Lung (tissue), 12 donors: ENCODE measurements around the gene IL4R. TPM values are rescaled to one million over a fixed set of nuclear protein-coding genes. Genes with fewer than 3 reads are reported as not detected.

Source experiments
- ATAC-seq: fragments of 200-7000 bp; cut with Tn5 transposase; one replicate; pipeline ENCODE4 v1.9.1; 2020; ENCODE audit warnings: moderate number of reproducible peaks; ENCODE audit not compliant: insufficient read depth, low FRiP score
- DNase-seq, 3 donors: peaks; one replicate each; pipeline ENCODE4 v3.0.0-alpha.2; 2013 to 2017
- H3K27ac ChIP-seq, 2 donors: one replicate each; pipeline ENCODE4 v1.5.1; 2013; ENCODE audit warnings: mild to moderate bottlenecking in 2 of 2, moderate library complexity in 2 of 2, control low read depth in 1 of 2, inconsistent platforms in 1 of 2, low read depth in 1 of 2, low read length in 1 of 2
- H3K27me3 ChIP-seq, 3 donors: one replicate each; pipeline ENCODE4 v1.5.1; 2013; ENCODE audit warnings: low read length in 2 of 3; ENCODE audit not compliant: control insufficient read depth in 3 of 3, insufficient read depth in 3 of 3
- H3K36me3 ChIP-seq, 4 donors: one replicate each; pipeline ENCODE4 v1.5.1; 2013; ENCODE audit warnings: low read length in 4 of 4, mild to moderate bottlenecking in 1 of 4, moderate library complexity in 1 of 4; ENCODE audit not compliant: control insufficient read depth in 4 of 4, insufficient read depth in 4 of 4
- H3K4me1 ChIP-seq, 5 donors: one replicate each; pipeline ENCODE4 v1.5.1; 2013; ENCODE audit warnings: low read length in 5 of 5, mild to moderate bottlenecking in 2 of 5, moderate library complexity in 1 of 5; ENCODE audit not compliant: control insufficient read depth in 5 of 5, insufficient read depth in 5 of 5
- H3K4me3 ChIP-seq: one replicate; pipeline ENCODE4 v1.5.1; 2013; ENCODE audit warnings: mild to moderate bottlenecking, control low read depth, moderate library complexity
- H3K9ac ChIP-seq, 2 donors: one replicate each; pipeline ENCODE4 v1.5.1; 2013; ENCODE audit warnings: low read length in 2 of 2, control low read depth in 1 of 2; ENCODE audit not compliant: insufficient read depth in 1 of 2
- H3K9me3 ChIP-seq, 4 donors: one replicate each; pipeline ENCODE4 v1.5.1; 2013; ENCODE audit warnings: low read length in 3 of 4, mild to moderate bottlenecking in 1 of 4, moderate library complexity in 1 of 4; ENCODE audit not compliant: control insufficient read depth in 4 of 4, insufficient read depth in 3 of 4
- WGBS, 2 donors: extraction: QIAGEN DNeasy Blood & Tissue Kit; methylation state at CpG; one replicate each; pipeline ENCODE4 v1.1.7; 2013; 5-methylcytosine and 5-hydroxymethylcytosine counted together
- polyA plus RNA-seq, 2 donors: library from polyadenylated mRNA; stranded (reverse); fragments of 200-250 nt; gene quantifications; one replicate each; pipeline ENCODE4 v1.2.1, GENCODE V29; 2013
- total RNA-seq, 2 donors: library from RNA; depleted of rRNA in 1 of 2; stranded (reverse); fragments of >200 nt in 1 of 2; gene quantifications; one replicate each; pipeline ENCODE4 v1.2.1, GENCODE V29; 2014 to 2021
- TF ChIP-seq, protein P1 (sequence below): IDR thresholded peaks from 2 replicates; pipeline ENCODE4 v1.5.1; 2012; ENCODE audit warnings: mild to moderate bottlenecking; ENCODE audit errors: control extremely low read depth, extremely low read depth
- donor health status: control.
- donor health status: control.
- donor health status: Bipolar disorder and iron deficiency.
- donor health status: healthy.
- donor health status: DM: yes; HTN: yes; CAD: no.

The IL4R gene
- total and polyA plus RNA-seq, 4 donors: 61.3 to 175 (median 114) TPM

- Histone ChIP-seq H3K36me3 (peaks cover 3 to 31% (median 5%) of the 10 kb centered on the region in 4 donors), H3K27me3 (no peaks in the 10 kb centered on the region), H3K4me3 (no peak overlapping the region), H3K9me3 (no peaks in the 10 kb centered on the region), H3K9ac (no peak overlapping the region), H3K4me1 (peaks cover 0 to 14% (median 0%) of the 10 kb centered on the region in 5 donors), H3K27ac (no peak overlapping the region)
- 84 to 90% methylated on average over 7 of the region's 7 CpGs for WGBS, 2 donors
- DNase-seq (peak in 1 of 3 donors; percentile 8), ATAC-seq (no peak)
- TF ChIP-seq, protein P1, sequence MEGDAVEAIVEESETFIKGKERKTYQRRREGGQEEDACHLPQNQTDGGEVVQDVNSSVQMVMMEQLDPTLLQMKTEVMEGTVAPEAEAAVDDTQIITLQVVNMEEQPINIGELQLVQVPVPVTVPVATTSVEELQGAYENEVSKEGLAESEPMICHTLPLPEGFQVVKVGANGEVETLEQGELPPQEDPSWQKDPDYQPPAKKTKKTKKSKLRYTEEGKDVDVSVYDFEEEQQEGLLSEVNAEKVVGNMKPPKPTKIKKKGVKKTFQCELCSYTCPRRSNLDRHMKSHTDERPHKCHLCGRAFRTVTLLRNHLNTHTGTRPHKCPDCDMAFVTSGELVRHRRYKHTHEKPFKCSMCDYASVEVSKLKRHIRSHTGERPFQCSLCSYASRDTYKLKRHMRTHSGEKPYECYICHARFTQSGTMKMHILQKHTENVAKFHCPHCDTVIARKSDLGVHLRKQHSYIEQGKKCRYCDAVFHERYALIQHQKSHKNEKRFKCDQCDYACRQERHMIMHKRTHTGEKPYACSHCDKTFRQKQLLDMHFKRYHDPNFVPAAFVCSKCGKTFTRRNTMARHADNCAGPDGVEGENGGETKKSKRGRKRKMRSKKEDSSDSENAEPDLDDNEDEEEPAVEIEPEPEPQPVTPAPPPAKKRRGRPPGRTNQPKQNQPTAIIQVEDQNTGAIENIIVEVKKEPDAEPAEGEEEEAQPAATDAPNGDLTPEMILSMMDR: no peak
These were observed 51.6 kb downstream of the IL4R start for GRCh38 chr16:27365142-27366089.

GRCh38 chr16:27366687-27367460 lies 53.1 kb downstream of the IL4R start:
- peaks cover 0 to 2% (median 0%) of the 10 kb centered on the region in 4 donors for H3K9me3 ChIP-seq
- H3K27ac ChIP-seq: peak overlapping the region in 1 of 2 donors; percentile 67
- H3K27me3 ChIP-seq: no peaks in the 10 kb centered on the region
- DNase-seq (peak in 1 of 3 donors; percentile 17), ATAC-seq (no peak)
- peaks cover 0 to 23% (median 4%) of the 10 kb centered on the region in 4 donors for H3K36me3 ChIP-seq
- TF ChIP-seq, protein P1: no peak
- no peak overlapping the region for H3K4me3 ChIP-seq
- peaks cover 0 to 14% (median 0%) of the 10 kb centered on the region in 5 donors for H3K4me1 ChIP-seq
- 46 to 54% methylated on average over 14 of the region's 14 CpGs for WGBS, 2 donors
- no peak overlapping the region for H3K9ac ChIP-seq

GRCh38 chr16:27367461-27368357 lies 53.9 kb downstream of the IL4R start:
- H3K4me1 ChIP-seq: peaks cover 0 to 14% (median 0%) of the 10 kb centered on the region in 5 donors
- DNase-seq (peak; percentile 46 to 60 (median 60)), ATAC-seq (no peak)
- H3K9me3 ChIP-seq: peaks cover 0 to 2% (median 0%) of the 10 kb centered on the region in 4 donors
- TF ChIP-seq, protein P1: peak; percentile 73
- H3K36me3 ChIP-seq: peaks cover 0 to 15% (median 3%) of the 10 kb centered on the region in 4 donors
- peak overlapping the region in 1 of 2 donors; percentile 88 for H3K27ac ChIP-seq
- no peaks in the 10 kb centered on the region for H3K27me3 ChIP-seq
- H3K9ac ChIP-seq: no peak overlapping the region
- 15 to 17% methylated on average over 27 of the region's 27 CpGs for WGBS, 2 donors
- no peak overlapping the region for H3K4me3 ChIP-seq
